B cell (primary cell): ENCODE results near the gene OXSR1.

Experiments used
- EZH2 ChIP-seq: IDR thresholded peaks from 2 replicates; pipeline ENCODE4 v1.6.1; 2012; ENCODE audit warnings: borderline replicate concordance, low read depth, mild to moderate bottlenecking, moderate library complexity, low read length; ENCODE audit not compliant: insufficient read depth, poor library complexity, severe bottlenecking
- TF ChIP-seq, protein P1 (sequence below): fragments of 200-600 bp; IDR thresholded peaks from one replicate; pipeline ENCODE4 v1.8.0; 2022; ENCODE audit warnings: antibody characterized with exemption, mild to moderate bottlenecking

DNA sequence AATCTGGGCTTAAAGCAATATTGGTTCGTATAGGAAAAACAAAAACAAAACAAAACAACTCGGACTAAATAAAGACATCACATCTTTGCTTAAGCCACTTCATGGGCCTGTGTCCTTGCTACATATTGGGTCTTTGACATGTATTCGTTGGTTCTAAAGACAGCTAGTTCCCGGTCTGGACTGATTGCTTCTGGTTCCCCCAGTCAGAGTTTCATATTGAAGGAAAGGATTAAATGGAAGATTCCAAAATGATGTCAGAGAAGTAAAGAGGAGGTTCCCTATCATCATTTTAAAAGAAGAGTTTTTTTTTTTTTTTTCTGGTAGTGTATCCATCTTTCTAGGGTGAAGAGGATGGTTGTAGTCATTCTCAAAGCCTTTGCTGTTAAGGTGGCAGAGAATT lies 2.3 kb downstream of the OXSR1 start:
- TF ChIP-seq, protein P1, sequence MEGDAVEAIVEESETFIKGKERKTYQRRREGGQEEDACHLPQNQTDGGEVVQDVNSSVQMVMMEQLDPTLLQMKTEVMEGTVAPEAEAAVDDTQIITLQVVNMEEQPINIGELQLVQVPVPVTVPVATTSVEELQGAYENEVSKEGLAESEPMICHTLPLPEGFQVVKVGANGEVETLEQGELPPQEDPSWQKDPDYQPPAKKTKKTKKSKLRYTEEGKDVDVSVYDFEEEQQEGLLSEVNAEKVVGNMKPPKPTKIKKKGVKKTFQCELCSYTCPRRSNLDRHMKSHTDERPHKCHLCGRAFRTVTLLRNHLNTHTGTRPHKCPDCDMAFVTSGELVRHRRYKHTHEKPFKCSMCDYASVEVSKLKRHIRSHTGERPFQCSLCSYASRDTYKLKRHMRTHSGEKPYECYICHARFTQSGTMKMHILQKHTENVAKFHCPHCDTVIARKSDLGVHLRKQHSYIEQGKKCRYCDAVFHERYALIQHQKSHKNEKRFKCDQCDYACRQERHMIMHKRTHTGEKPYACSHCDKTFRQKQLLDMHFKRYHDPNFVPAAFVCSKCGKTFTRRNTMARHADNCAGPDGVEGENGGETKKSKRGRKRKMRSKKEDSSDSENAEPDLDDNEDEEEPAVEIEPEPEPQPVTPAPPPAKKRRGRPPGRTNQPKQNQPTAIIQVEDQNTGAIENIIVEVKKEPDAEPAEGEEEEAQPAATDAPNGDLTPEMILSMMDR: no peak
- no peak for TF ChIP-seq EZH2
